Hematopoietic multipotent progenitor cell (in vitro differentiated cells): ENCODE results near the gene C9orf152. TPM values are rescaled to one million over a fixed set of nuclear protein-coding genes. Genes with fewer than 3 reads are reported as not detected.
"Not testable (repeated sequence)": the region's sequence is repeated elsewhere in the genome, so short reads cannot be mapped to it uniquely, and the experiment has no call there.

ENCODE experiments used
- DNase-seq, 3 donors: peaks; one replicate each; pipeline ENCODE4 v3.0.0-alpha.2; 2011 to 2015; ENCODE audit warnings: low read depth in 2 of 3, low spot score in 2 of 3
- total RNA-seq: library from RNA; depleted of rRNA; stranded (reverse); fragments of >200 nt; gene quantifications from one replicate; pipeline ENCODE4 v1.2.3, GENCODE V29; 2012

The C9orf152 gene
- 0.27 TPM for total RNA-seq

DNA sequence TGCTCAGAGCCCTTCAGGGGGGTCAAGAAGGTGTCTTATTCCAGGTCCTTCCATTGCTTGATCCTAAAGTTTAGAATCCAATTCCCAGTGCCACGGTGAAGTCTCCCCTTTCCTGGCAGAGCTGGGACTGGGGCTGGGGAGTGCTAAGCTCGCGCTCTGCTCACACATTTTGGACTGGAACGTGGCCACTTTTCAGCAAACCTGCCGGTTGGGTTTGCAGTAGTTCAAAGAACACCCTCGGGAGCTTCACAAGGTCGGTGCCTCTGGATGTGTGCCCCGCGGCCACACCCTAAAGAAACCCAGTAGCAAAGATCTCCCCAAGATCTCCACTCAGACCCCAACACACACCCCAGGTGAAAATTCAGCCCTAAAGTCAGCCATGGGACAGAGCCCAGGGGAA is at the start of gene C9orf152:
TSS of gene C9orf152 (minus strand) at position 129 of the 400 bp plus-strand sequence. CDS start 580 bp downstream, outside the sequence.
- DNase-seq = no peak

- peak in 2 of 3 donors; percentile 14 to 19 for DNase-seq
Observed at GRCh38 chr9:110257097-110257841, 49.3 kb upstream of the C9orf152 start.

DNA sequence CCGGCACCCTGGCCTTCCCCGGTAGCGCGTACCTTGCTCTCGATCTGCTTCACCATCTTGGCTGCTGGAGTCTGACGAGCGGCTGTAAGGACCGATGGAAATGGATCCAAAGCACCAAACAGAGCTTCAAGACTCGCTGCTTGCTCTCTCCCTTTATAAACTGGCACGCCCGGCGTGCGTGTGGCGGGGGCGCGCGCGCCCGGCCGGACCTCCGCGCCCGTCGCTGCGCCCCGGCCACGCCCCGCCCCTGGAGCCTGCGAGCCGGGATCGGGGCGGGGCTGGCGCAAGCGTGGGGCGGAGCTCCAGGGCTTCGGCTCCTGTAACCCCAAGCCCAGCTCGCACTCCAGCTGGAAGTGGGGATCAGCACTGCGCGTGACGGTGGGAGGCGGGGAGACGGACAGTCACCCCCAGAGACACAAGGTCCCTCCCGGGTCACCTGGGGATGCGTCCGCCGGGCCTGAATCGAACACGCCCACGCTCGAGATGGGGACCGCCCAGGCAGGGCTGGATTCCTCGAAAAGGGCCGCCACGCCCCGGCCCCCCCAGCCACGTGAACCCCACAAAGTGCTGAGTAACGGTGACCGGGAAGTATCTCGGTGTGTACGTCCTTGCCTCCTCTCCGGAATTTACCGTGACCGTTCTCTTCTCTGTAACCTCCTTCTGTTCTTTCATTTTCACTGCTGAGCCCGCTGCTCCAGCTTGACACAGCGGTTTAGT is 48.6 kb upstream of the C9orf152 start, which contains the start of gene TXN:
TSS of gene TXN (minus strand) at position 128 of the 717 bp plus-strand sequence. CDS start at position 56, 72 bp downstream.
- DNase-seq = peak; percentile 61 to 98 (median 96)

- peak in 2 of 3 donors; percentile 30 to 45 for DNase-seq
Observed at GRCh38 chr9:110255463-110256379, 47.8 kb upstream of the C9orf152 start.

GRCh38 chr9:110255034-110255462 is 47.1 kb upstream of the C9orf152 start:
- peak in 2 of 3 donors; percentile 17 to 29 for DNase-seq

GRCh38 chr9:110254500-110254899 is 46.5 kb upstream of the C9orf152 start:
- no peak for DNase-seq

DNA sequence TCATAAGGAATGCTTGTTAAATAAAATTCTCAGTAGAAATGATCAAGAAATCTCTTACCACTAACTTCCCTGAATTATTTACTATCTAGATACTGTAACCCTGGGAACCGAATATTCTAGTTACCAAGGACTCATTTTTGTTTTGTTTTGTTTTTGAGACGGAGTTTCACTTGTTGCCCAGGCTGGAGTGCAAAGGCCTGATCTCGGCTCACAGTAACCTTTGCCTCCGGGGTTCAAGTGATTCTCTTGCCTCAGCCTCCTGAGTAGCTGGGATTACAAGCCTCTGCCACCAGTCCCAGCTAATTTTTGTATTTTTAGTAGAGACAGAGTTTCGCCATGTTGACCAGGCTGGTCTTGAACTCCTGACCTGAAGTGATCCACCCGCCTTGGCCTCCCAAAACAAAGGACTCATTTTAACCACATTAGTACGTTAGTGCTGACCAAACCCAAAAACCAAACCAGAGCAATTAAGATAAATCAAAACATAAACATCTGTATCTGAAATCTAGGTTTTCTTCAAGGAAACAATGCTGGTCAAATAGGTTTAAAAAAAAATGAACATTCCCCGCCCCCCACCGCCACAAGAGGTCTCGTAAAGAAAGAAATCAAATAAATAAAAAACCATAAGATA is 44.7 kb upstream of the C9orf152 start:
- DNase-seq = peak in 2 of 3 donors; percentile 10 to 63

GRCh38 chr9:110251770-110252169 is 43.8 kb upstream of the C9orf152 start:
- not testable (repeated sequence) for DNase-seq

DNA sequence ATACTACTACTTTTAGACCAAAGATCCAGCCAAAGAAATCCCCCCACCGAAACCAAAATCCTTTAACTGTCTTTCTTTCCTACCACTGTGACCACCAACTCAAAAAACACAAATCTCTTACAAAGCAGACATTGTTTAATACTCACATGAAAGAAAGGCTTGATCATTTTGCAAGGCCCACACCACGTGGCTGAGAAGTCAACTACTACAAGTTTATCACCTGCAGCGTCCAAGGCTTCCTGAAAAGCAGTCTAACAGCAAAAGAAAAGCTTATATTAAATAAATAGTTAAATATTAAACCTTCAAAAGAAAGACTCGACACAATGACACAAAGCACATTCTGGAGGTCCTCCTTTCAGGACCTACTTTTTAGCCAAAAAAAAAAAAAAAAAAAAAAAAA is 43.3 kb upstream of the C9orf152 start:
- DNase-seq = no peak

DNA sequence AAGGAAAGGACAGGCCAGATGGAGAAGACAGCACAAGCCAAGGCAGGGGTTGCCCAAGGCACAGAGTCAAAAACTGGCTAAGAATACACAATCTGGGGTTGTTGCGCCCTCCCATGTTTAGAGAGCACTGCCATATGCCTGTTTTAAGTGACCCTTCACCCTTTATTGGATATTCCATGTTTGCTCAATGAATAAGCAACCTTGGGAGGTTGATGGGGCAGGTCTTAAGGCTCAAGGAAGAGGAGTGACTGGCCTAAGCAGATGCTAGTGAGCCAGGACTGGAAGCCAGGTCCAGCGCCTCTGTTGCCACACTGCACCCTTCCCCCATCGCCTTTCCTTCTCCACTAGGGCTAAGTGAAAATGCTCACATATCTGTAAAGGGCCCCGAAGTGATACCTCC is 41.6 kb upstream of the C9orf152 start:
- DNase-seq = no peak

GRCh38 chr9:110248361-110248760 is 40.4 kb upstream of the C9orf152 start:
- DNase-seq = no peak

DNA sequence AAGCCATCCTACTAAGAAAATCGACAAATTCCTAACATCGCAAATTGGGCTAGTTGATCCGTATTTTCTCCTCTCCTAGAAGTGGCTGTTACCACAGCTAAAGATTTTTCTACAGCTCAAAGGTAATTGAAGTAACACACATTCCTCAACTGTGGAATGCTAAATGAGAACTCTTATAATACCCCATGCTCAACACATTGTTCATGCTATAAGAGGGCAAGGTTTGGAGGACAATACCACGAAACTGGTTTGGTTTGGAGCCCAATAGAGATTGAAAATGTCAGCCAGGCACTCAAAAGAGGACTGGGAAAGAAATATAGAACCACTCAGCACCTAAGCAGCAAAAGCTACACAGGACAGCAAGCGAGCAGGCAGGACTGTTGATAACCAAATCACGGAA is 38.3 kb upstream of the C9orf152 start:
- DNase-seq = no peak

- DNase-seq = no peak
Observed at GRCh38 chr9:110244616-110245015, 36.7 kb upstream of the C9orf152 start.

- DNase-seq = no peak
Observed at GRCh38 chr9:110241858-110242321, 33.9 kb upstream of the C9orf152 start.

DNA sequence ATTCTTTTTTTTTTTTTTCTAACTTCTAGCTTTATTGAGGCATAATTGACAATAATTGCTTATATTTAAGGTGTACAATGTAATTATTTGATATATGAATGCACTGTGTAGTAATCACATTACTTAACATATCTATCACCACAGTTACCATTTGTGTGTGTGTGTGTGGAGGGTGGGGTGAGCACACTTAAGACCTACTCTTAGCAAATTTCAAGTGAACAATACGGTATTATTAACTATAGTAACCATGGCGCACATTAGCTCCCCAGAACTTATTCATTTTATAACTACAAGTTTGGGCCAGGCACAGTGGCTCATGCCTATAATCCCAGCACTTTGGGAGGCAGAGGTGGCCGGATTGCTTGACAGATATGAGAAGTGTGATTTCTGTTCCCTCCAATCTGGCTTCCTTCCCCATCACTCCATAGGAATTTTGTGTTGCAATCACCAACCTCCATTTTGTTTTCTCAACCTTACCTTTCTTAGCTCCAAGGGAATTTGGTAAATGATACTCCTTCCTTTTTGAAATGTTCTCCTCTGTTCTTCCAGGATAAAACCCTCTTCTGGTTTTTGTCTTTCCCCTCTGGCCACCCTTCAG is 33.4 kb upstream of the C9orf152 start:
- no peak for DNase-seq

DNA sequence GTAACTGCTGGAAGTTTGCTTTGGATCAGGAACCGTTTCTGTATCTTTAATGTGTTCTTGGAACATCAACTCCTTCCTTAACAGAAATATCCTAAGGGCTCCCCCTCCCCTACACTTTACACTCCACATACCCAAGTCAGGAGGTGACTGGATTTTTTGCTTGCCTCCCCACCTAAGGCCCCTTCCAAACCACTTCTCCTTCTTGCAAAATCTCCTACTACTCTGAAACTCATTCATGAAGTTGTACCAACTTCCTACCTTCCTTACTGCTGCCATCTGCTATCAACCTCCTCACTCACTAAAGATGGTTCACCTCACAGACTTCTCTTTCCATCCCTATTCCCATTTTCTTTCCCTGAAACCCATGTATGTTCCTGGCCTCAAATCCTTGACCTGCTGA is 32.2 kb upstream of the C9orf152 start:
- DNase-seq = no peak

DNA sequence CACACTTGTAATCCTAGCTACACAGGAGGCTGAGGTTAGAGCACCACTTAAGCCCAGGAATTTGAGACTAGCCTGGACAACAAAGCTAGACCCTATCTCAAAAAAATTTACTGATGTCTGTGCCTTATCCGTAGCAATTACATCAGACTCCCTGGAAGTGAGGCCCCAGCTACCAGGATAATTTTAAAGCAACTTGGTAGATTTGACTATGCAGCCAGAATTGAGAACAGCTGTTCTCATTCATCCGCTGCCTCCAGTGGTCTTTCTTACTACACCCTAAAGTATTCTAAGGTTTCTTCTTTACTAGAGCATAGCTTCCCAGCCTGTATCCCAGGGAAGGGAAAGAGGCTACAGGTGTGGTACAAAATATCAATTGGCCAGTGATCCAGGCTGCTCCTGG is 20.4 kb upstream of the C9orf152 start:
- no peak for DNase-seq

DNA sequence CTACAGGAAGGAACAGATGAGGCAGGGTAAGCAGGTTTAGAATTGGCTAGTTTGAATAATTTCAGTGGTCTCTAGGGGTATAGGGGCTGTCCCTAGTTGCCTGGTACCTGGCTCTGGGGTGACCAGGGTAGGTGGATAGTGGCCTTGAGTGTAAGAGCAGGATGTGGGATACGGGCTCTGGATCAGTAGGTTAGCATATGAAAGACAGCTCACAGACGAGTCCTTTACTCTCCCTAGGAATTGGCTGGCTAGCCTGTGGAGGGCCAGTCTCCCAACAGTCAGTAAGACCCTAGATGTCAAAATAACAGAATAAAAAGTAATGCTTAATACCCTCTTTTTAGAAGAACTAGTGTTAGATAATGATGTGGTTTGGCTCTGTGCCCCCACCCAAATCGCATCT is 16.6 kb upstream of the C9orf152 start:
- DNase-seq = no peak

DNA sequence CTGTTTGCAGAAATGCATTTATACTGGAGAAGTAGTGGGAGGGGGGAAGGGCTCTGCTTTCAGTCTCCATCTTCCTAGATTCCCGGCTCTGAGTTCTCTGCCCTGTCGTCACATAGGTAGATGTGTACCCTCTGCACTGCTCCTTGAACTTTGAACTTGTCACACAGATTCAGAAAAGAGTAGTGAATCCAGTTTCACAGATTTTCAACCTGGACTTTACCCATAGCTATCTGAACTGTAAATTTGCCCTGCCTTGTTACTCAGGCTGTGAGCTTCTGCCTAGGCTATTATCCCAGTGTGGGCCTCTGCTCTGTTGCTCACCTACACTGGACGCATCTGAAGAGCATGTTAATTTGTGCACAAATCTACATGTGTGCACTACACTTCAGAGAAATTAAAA is 12.8 kb upstream of the C9orf152 start:
- no peak for DNase-seq

DNA sequence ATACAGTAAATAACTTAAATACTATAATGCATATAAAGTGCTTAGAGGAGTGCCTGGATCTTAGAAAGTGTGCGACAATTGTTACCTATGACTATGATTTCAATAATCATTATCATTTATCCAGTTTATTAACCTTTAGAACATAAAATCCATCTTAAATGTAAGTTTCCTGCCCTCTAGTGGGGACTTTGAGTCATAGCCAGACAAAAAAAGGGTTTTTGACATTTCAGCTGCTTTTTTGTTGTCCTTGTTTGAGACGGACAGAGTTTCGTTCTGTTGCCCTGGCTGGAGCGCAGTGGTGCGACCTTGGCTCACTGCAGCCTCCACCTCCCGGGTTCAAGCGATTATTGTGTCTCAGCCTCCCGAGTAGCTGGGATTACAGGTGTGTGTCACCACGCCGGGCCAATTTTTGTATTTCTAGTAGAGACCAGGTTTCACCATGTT is 9.7 kb upstream of the C9orf152 start:
- peak in 2 of 3 donors; percentile 24 to 59 for DNase-seq
